Stimulated activated CD8-positive, alpha-beta memory T cell treated with anti-CD3 and anti-CD28 coated beads, Interleukin-15, amount 100 ng/mL, for 4 hours (primary cell): Measurements from ENCODE around the gene PCSK6.
"Not testable (repeated sequence)": the region's sequence is repeated elsewhere in the genome, so short reads cannot be mapped to it uniquely, and the experiment has no call there.

ENCODE experiments used
- DNase-seq, 2 donors: peaks; one replicate each; pipeline ENCODE4 v3.0.0-alpha.2; 2020; ENCODE audit warnings: low read depth in 2 of 2

PCSK6 gene

GRCh38 chr15:101378171-101378755, 111.2 kb downstream of the PCSK6 start:
- DNase-seq, result no peak

GRCh38 chr15:101376615-101377395, 112.7 kb downstream of the PCSK6 start:
- DNase-seq, result no peak

- not testable (repeated sequence) for DNase-seq
Measured at GRCh38 chr15:101375006-101375405, 114.5 kb downstream of the PCSK6 start.

GRCh38 chr15:101374326-101374725, 115.2 kb downstream of the PCSK6 start:
- no peak for DNase-seq

GRCh38 chr15:101373577-101373976, 115.9 kb downstream of the PCSK6 start:
- DNase-seq, result no peak

GRCh38 chr15:101372960-101373525, 116.5 kb downstream of the PCSK6 start:
- no peak for DNase-seq

GRCh38 chr15:101372149-101372577, 117.3 kb downstream of the PCSK6 start:
- no peak for DNase-seq

- DNase-seq, result no peak
Measured at GRCh38 chr15:101371519-101371918, 118.0 kb downstream of the PCSK6 start.

GRCh38 chr15:101371081-101371480, 118.4 kb downstream of the PCSK6 start:
- DNase-seq, result no peak

- DNase-seq, result no peak
Measured at GRCh38 chr15:101370330-101371024, 119.0 kb downstream of the PCSK6 start.

GRCh38 chr15:101369676-101370075, 119.8 kb downstream of the PCSK6 start:
- DNase-seq, result no peak

- no peak for DNase-seq
Measured at GRCh38 chr15:101368861-101369642, 120.5 kb downstream of the PCSK6 start.

GRCh38 chr15:101368086-101368780, 121.3 kb downstream of the PCSK6 start:
- no peak for DNase-seq

- DNase-seq, result no peak
Measured at GRCh38 chr15:101366853-101367252, 122.7 kb downstream of the PCSK6 start.

- no peak for DNase-seq
Measured at GRCh38 chr15:101362986-101363566, 126.4 kb downstream of the PCSK6 start.

- DNase-seq, result no peak
Measured at GRCh38 chr15:101362359-101362758, 127.1 kb downstream of the PCSK6 start.

GRCh38 chr15:101361418-101361817, 128.1 kb downstream of the PCSK6 start:
- no peak for DNase-seq

- DNase-seq, result no peak
Measured at GRCh38 chr15:101359365-101359947, 130.1 kb downstream of the PCSK6 start.

- DNase-seq, result no peak
Measured at GRCh38 chr15:101358895-101359294, 130.6 kb downstream of the PCSK6 start.

- no peak for DNase-seq
Measured at GRCh38 chr15:101357885-101358284, 131.6 kb downstream of the PCSK6 start.
